ENCODE data around the gene ETV6.

ETV6 gene

GRCh38 chr12:11743423-11744409 lies 94.2 kb downstream of the ETV6 start:
- DNase-seq (ENCODE audit: low spot score) = no peak

GRCh38 chr12:11744410-11744801 lies 94.9 kb downstream of the ETV6 start:
- no peak for DNase-seq (ENCODE audit: low spot score)

GRCh38 chr12:11745113-11745512 lies 95.6 kb downstream of the ETV6 start:
- DNase-seq (ENCODE audit: low spot score) = no peak

- no peak for DNase-seq (ENCODE audit: low spot score)
Measured at GRCh38 chr12:11746024-11746771, 96.7 kb downstream of the ETV6 start.

DNA sequence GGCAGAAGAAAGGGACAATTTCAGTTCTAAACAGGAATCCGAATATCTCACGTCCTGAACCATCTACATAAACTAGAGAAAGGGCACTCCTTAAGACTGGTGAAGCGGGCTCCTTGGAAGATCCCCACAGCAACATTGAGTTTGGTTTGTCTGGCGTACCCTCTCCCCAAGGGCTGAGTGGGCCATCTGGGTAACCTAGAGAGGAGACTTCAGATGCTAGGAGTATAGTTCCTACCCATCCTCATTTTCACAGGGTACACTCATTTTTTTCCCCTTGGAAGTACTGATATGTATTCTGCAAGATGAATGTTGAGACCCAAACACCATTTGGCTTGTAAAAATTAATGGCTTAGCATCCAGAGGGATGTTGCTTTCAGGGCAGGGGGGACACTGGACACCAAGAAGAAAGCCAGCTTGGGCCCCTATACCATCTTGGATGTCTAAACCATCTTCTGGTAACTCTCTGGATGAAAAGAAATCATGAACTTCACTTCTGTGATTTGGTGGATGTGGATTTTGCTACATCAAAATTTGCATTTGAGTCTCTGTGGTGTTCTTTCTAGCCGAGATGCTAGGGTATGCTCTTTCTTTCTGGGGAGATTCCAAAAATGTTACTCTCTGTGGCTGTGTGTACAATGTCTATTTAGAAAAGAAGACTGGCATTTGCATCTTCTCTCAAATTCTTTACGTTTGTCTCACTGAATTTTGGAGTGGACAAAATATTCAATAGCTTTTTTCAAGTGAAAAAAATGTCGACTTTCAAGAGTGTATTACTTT lies 97.7 kb downstream of the ETV6 start:
- DNase-seq (ENCODE audit: low spot score) = no peak

DNA sequence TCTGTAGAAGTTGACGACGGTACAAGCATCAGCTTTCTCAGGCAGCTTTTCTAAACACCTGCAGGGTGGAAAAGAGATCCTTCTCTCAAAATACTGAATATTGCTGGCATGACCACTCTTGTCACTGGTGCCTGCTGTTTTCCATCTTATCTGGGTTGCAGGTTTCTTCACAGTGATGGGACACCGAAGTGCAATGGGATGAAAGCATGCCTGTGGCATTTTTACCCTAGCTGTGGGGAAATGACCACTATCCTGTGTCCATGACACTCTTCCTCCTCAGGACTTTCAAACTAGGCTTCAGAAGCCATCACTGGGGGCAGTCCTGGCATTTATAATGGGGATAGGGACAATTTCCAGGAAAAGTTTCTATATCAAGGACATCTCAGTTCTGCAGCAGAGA lies 98.5 kb downstream of the ETV6 start:
- no peak for DNase-seq (ENCODE audit: low spot score)

- no peak for DNase-seq (ENCODE audit: low spot score)
Measured at GRCh38 chr12:11748903-11749302, 99.4 kb downstream of the ETV6 start.

GRCh38 chr12:11749943-11750690 lies 100.6 kb downstream of the ETV6 start:
- no peak for DNase-seq (ENCODE audit: low spot score)

DNA sequence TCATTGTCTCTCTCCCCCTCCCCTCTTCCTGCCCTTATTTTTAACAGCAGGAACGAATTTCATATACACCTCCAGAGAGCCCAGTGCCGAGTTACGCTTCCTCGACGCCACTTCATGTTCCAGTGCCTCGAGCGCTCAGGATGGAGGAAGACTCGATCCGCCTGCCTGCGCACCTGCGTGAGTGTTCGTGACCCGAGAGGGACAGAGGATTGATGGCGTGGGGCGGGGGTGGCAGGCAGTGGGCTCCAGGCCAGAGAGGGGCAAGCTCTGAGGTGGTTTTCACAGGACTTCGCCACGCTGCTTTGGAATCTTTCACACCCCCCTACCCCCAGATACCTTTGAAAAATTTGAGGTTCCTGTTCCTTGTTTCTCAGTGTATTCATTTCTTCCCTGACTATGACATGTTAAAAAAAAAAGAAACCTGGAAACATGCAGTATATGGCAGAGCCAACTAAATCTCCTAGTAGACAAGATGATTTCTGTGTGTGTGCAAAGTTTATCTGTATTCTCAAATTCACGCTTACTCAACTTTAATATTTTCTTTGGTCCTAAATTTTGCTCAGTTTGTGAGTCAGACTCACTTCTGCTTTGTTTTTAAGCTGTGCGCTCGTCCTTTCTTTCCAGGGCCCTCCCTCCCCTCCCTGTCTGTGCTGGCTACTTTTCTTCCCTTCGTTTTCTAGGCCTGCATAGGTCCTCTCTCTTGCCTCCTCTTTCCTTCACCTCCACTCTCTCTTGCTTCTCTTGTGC lies 103.1 kb downstream of the ETV6 start:
- DNase-seq (ENCODE audit: low spot score) = no peak

DNA sequence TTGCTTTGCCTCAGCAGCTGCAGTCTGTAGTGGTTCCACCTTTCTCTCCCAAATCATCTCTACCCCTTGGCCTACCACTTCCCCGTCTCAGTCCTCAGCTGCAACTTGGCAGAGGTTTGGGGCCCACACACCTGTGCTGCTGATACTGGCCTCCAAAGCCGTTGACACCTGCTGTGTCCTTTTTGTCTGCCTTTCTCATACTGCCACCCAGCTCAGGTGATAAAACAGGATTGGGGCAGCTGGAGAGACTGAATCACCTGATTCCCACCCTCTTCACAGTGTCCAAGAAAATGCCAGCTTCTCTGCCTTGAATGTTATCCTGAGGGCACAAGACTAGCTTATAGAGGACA lies 103.7 kb downstream of the ETV6 start:
- DNase-seq (ENCODE audit: low spot score) = no peak

GRCh38 chr12:11753826-11754225 lies 104.4 kb downstream of the ETV6 start:
- DNase-seq (ENCODE audit: low spot score) = no peak

- no peak for DNase-seq (ENCODE audit: low spot score)
Measured at GRCh38 chr12:11754256-11754655, 104.8 kb downstream of the ETV6 start.

GRCh38 chr12:11755302-11755930 lies 105.9 kb downstream of the ETV6 start:
- DNase-seq (ENCODE audit: low spot score) = no peak

- no peak for DNase-seq (ENCODE audit: low spot score)
Measured at GRCh38 chr12:11756022-11756421, 106.5 kb downstream of the ETV6 start.

DNA sequence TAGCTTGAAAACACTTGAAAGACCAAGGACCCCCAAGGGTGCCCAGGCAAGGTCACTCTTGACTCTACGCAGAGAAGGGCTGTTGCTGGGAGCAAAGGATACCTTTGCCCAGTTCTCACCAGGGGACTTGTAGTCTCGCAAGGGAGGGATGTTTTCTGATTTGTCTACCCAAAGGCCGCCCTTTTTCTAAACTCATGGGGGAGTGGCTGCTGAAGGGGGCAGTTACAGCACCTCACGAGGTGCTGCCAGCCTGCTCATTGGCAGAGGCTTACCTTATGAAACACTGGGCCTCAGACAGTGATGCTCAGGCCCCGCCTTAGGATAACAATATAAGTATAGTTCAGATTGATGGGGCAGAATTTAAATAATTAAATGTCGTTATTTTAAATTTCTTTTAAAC lies 107.0 kb downstream of the ETV6 start:
- no peak for DNase-seq (ENCODE audit: low spot score)

DNA sequence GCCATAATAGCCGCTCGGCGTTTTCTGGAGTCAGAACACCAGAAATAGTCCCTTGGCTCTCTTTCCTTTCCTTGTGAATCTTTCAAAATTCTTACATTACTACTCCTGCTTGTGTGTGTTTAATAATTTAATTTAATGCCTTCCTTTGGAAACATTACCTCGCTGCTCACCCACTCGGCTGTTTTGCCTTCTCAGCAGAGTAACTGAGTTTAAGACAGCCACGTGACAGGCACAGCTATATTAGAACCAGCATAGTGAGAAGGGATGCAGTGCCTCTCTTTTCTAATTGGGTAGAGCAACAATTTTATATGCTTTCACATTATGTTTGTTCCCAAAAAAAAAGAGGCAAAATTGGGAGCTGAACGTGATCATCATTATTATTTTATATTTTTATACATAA lies 107.6 kb downstream of the ETV6 start:
- no peak for DNase-seq (ENCODE audit: low spot score)

DNA sequence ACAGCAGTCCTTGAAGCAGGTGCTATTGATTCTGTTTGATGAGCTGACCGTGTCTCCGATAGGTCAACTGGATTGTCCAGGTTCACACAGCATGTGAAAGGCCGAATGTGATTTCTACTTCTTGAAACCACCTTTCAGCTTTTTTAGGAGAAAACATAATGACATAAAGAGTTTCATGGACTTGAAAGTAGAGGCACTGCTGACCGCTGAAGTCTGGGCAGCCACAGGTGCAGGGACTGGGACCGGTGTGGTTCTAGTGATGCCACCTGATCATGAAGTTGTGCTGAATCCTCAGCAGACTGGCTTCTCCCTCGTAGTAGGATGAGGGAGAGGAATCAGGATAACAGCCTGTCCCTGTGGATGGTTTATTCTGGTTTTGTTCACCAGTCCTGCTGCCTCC lies 108.1 kb downstream of the ETV6 start:
- DNase-seq (ENCODE audit: low spot score) = no peak

- DNase-seq (ENCODE audit: low spot score) = no peak
Measured at GRCh38 chr12:11758087-11758486, 108.6 kb downstream of the ETV6 start.

DNA sequence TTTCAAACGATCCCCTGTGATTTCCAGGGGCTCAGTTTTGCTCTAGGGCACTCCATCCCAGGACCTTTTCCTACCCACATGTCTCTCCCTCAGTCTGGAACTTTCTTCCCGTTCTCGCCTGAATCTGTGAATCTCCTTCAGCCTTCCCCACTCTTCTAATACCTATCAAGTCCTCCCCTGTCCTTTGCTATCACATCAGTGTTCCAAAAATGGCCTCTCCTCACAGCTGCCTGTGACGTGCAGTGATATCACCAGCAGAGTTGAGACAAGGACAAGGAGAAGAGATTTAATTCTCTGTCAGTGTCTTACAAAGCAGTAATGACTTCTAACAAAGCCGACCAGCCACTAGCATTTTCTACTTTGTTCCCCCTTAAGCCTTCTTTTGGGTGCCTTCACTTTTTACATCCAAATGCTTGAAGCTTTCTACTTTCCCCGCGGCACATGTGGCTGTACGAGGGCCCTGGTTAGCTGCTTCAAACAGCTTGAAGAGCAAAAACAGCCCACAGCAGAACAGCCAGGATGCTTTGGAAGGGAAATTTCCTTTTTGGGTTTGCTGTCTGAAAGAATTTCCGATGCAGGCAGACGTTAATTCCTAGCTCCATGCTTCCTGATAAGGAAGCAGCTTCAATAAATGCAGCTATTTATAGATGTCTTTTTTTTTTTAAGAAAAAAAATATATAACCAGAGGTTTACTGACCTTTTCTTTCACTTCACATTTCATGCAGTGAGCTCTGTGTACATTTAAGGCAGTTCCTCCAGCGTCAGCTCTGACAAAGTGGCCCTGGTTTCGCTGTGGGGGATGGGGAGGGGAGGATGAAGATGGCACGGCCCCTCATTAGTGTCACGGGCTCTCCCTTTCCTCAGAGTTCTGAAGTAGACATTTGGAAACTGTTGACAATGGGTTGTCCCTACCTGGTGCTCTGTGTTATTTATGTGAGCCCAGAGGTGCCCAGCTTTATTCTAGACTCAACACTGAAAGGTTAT lies 109.3 kb downstream of the ETV6 start:
- no peak for DNase-seq (ENCODE audit: low spot score)

Data from HuH-7 (cell line).